ENCODE results near the gene FAM200C. TPM values are rescaled to one million over a fixed set of nuclear protein-coding genes. Genes with fewer than 3 reads are reported as not detected.

FAM200C gene
- polyA plus RNA-seq, 5 donors, result 11.4 to 18.3 (median 15.2) TPM

DNA sequence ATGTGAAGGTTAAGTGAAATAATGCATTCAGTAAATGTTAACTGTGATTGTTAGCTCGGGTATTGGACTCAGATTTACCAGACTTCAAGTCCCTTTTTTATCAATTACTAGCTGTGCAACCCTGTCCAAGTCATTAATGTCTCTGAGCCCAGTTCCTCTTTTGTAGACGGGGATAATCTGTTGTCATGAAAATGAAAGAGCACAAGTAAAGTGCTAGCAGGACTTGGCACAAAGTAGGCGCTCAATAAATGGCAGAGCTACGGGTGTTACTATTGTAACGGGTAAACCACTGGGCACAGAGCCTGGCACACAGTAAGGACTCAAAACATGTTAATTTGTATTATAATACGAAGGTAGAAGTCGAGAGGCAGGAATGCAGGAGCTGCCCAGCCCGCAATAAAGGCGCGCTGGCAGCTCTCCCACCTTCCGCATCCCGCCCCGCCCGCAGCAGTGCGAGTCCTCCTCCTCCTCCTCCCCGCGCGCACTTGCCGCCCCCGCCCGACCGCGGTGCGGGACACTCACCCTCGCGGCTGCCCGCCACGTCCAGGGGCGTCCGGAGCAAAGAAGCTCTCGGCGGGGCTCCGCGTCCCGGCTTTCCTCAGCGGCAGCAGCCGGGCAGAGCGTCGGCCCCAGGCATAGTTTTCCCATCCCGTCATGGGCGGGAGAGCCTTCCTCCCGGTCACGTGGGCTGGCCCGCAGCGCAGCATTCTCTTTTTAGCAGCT, 29.7 kb downstream of the FAM200C start, which contains the start of gene C1QTNF2:
Gene C1QTNF2, minus strand, starts transcription at position 637 of the 723 bp plus-strand sequence. CDS start 15,615 bp downstream, outside the sequence.
- DNase-seq, result peak; percentile 72 to 76

GRCh38 chr5:160367885-160368284, 32.0 kb downstream of the FAM200C start:
- no peak for DNase-seq

DNA sequence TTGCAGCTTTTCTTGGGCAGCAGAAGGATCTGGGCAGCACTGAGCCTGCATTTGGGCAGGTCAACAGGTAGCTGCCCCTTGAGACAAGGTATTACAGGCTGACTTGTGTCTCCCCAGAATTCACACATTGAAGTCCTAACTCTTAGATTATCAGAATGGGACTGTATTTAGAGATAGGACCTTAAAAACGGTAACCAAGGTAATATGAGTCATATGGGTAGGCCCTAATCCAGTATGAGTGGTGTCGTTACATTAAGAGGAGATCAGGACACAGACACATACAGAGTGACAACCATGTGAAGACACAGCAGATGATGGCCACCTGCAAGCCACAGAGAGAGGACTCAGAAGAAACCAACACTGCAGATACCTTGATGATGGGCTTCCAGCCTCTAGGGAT, 32.6 kb downstream of the FAM200C start:
- no peak for DNase-seq

- no peak for DNase-seq
Measured at GRCh38 chr5:160366230-160366629, 33.6 kb downstream of the FAM200C start.

GRCh38 chr5:160363660-160364395, 36.0 kb downstream of the FAM200C start:
- DNase-seq, result no peak

DNA sequence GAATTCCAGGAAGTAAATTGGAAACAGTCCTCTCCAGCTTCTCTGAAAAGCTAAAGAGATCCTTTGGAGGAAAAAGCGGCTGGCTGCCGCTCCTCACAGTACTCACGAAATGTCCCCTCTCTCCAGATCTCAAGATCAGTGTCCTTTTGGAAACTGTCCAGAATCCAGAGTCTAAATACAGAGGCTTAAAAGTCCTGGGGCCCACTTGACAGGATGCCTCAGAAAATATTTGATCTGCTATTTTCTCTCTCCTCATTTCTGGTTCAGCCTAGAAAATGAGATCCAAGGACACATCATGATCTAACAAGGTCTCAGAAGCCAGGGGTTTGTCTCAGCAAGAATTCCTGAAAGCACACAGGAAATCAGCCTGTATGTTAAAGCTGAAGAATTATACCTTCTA, 36.6 kb downstream of the FAM200C start:
- DNase-seq, result no peak

- DNase-seq, result no peak
Measured at GRCh38 chr5:160361624-160362228, 38.1 kb downstream of the FAM200C start.

GRCh38 chr5:160360310-160360709, 39.5 kb downstream of the FAM200C start:
- no peak for DNase-seq

DNA sequence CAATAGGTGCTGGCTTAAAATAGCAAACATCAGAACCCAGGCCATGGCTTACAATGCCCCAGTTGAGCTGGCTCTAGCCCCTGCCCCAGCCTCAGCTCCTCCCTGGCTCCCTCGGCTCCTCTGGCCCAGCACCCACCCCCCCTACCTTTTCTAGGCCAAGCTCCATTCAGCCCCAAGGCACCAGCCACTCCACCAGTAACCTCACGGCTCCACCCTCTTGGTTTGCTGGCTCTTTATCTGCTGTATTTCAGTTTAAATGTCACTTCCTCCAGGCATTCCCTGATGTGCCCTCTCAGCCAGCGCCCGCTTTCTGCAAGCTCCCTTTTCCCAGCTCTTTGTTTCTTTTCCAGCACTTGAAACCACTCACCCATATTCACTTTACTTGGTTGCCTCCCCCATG, 40.0 kb downstream of the FAM200C start:
- DNase-seq, result no peak

- no peak for DNase-seq
Measured at GRCh38 chr5:160359242-160359641, 40.6 kb downstream of the FAM200C start.

DNA sequence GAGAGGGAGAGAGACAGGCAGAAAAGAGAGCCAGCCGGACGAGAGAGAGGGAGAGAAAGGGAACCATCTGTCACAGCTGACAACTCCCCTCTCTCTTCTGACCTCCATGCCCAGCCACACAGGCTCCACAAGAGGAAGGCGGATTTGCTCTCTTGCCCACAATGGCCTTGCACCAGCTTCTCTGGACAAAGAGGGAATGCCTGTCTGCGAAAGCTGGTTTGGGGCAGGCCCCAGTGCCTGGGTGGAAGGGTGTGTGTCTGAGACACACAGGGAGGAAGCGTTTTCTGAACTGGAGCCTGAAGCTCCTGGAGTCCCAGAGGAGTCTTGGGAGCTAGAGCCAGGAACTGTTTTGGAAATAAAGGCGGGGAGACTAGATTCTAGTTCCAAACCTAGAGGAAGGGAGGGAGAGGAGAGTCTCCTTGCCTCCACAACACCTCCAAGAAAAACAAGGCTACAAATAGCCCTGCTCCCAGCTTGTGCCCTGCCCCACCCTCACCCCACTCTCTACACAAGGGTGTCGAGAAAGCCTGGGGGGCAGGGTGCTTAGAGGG, 41.9 kb downstream of the FAM200C start:
- DNase-seq, result no peak

DNA sequence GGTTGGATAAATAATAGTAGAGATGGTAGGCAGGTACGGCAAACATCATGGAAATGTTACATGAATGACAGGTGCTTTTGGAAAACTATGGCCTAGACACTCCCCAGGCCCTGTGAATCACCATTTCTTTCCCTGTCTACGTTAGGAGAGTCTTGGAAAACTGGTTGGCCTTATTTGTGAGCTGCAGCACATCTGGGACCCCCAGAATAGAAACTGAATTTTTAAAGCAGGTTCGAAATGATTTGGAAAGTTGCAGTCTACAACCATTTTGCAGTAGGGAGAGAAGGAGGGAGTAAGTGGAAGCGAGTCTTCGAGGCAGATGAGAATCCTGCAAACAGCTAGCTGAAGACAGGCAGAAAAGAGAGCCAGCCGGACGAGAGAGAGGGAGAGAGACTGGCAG, 42.5 kb downstream of the FAM200C start:
- DNase-seq, result no peak

GRCh38 chr5:160356550-160357347, 43.1 kb downstream of the FAM200C start:
- no peak for DNase-seq

DNA sequence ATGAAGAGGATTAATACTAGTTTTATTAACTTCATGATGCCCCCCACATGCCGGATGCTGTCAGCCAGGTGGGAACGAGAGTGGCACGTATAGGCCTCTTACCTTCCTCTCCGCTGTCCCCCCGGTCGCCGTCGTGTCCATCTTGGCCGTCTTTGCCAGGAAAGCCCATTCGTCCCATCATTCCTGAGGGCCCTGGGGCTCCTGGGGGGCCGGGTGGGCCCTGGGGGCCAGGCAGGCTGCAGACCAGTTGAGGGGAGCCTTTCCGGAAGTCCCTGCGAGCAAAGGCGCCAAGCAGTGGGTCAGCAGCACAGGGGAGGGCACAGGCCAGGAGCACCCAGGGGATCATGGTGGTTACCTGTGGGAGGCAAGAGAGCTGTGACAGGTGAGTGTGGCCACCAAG, 45.2 kb downstream of the FAM200C start:
- DNase-seq, result no peak

GRCh38 chr5:160353379-160353778, 46.5 kb downstream of the FAM200C start:
- DNase-seq, result no peak

- DNase-seq, result no peak
Measured at GRCh38 chr5:160352308-160352707, 47.5 kb downstream of the FAM200C start.

GRCh38 chr5:160349935-160350303, 49.9 kb downstream of the FAM200C start:
- DNase-seq, result no peak

- no peak for DNase-seq
Measured at GRCh38 chr5:160349249-160349934, 50.5 kb downstream of the FAM200C start.

GRCh38 chr5:160348080-160348479, 51.8 kb downstream of the FAM200C start:
- no peak for DNase-seq

DNA sequence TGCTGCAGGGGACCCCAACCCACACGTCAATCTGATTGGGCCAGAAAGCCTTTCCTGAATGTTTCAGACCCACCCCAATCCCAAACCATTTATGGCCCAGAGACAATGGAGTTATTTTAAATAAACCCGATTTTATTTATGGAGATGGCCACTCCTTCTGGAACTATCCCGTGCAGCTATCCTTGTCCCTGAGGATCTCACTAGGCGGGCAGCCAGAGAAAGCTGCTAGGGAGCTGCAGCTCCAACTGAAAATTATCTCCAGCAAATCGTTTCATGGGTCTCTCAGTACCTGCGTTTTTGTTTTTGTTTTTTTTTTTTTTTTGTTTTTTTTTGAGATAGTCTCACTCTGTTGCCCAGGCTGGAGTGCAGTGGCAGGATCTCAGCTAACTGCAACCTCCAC, 52.4 kb downstream of the FAM200C start:
- DNase-seq, result no peak

All from right lung (tissue), 5 donors.